CD4-positive, alpha-beta T cell treated with Interleukin-2 at 100 ng/mL for 4 hours (primary cell): ENCODE data around the gene NRG4.
"Not testable (repeated sequence)": the region's sequence is repeated elsewhere in the genome, so short reads cannot be mapped to it uniquely, and the experiment has no call there.

ENCODE experiments used
- DNase-seq: peaks from one replicate; pipeline ENCODE4 v3.0.0-alpha.2; 2020; ENCODE audit warnings: low spot score

The NRG4 gene

GRCh38 chr15:75992897-75993296 lies 19.3 kb downstream of the NRG4 start:
- DNase-seq = no peak

GRCh38 chr15:75989875-75990274 lies 22.3 kb downstream of the NRG4 start:
- no peak for DNase-seq

- DNase-seq = no peak
Measured at GRCh38 chr15:75989045-75989444, 23.2 kb downstream of the NRG4 start.

- DNase-seq = no peak
Measured at GRCh38 chr15:75985971-75986370, 26.3 kb downstream of the NRG4 start.

DNA sequence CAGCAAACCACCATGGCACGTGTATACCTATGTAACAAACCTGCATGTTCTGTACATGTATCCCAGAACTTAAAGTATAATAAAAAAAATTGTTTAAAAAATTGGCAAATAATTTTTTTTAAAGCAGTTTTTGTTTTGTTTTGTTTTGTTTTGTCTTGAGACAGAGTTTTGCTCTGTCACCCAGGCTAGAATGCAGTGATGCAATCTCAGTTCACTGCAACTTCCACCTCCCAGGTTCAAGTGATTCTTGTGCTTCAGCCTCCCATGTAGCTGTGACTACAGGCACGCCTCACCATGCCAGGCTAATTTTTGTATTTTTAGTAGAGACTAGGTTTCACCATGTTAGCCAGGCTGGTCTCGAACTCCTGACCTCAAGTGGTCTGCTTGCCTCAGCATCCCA lies 27.5 kb downstream of the NRG4 start:
- not testable (repeated sequence) for DNase-seq

GRCh38 chr15:75982468-75982867 lies 29.8 kb downstream of the NRG4 start:
- no peak for DNase-seq

DNA sequence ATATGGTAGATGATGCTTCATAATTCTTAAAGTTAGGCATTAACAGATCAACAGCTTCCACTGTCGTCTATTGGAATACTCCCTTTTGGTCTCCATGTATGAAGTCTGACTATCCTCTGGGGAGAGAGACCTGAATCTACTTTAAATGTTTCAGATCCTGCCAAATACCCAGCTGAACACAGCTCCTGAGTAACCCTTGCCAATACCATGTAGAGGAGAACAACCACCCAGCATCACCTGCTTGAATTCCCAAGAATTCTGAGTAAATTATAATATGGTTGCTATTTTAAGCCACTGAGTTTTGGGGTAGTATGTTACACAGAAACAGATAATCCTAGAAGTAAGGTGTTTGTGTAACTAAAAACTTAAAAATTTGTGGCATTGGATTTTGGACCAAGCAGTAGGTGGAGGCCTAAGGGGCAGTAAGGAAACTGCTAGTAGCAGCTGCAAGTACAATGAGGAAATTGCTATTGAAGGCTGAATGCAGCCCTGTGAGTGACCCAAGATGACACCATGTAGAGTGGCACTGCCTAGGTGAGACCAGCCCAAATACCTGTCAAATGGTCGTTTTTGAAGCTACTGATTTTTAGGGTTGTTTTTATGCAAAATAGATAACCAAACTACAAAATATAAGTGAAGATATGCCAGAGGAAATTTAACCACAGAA lies 30.9 kb downstream of the NRG4 start:
- DNase-seq = no peak

DNA sequence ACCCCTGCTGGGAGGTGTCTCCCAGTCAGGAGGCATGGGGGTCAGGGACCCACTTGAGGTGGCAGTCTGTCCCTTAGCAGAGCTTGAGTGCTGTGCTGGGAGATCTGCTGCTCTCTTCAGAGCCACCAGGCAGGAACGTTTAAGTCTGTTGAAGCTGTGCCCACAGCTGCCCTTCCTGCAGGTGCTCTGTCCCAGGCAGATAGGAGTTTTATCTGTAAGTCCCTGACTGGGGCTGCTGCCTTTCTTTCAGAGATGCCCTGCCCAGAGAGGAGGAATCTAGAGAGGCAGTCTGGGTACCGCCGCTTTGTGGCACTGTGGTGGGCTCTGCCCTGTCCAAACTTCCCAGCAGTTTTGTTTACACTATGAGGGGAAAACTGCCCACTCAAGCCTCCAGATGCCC lies 35.5 kb downstream of the NRG4 start:
- not testable (repeated sequence) for DNase-seq

DNA sequence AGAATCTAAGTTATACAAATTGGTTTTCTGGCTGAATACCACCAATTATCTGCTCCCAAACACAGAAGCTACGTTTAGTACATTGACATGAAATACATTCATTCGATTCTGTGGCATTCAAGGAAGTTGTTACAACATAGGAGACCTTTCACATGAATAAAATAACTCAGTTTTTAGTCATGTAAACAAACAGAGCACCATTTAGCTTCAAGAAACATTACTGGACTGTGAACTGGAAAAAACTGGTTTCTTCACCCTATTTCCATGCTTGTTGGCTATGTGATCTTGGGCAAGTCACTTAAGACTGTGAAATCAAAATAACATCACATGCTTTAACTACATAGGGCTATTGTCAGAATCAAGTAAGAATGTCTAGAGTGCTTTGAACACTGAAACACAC lies 46.2 kb downstream of the NRG4 start:
- DNase-seq = no peak

GRCh38 chr15:75961331-75961730 lies 50.9 kb downstream of the NRG4 start:
- DNase-seq = no peak

DNA sequence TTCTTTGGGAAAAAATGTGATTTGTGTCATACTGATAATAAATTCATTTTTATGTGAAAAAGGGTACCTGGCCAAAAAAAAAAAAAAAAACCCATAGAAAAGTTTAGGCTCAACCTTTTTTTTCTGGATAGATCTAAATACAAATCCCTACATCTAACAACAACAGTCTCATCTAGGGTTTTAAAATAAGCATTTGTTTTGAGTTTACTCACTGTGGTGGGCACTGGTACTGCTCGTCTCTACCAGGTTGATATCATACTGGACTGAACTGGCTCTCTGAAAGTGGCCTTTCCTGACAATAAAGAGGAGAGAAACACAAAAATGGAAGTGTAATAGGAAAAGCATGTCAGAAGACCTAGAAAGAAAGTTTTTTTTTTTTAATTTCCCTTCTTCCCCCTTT lies 56.5 kb downstream of the NRG4 start:
- no peak for DNase-seq

GRCh38 chr15:75952525-75952924 lies 59.7 kb downstream of the NRG4 start:
- no peak for DNase-seq

- DNase-seq = no peak
Measured at GRCh38 chr15:75948761-75949296, 63.4 kb downstream of the NRG4 start.

DNA sequence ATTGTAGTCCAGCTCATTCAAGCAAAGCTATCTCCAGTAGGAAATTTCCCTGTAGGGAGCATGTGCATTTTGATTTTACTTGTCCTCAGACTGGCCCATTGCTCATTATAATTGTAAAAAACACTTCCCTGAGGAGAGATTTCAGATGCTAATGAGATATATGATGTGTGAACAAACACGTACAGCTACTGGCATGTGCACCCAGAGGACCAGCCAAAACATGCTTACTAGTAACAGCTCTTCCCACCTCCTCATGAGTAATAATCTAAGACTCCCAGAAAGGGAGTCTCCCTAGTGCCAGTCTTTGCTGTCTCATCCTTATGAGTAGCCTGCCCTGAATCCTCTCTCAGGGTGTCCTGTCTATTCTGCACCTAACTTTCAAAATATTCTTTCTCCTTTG lies 65.1 kb downstream of the NRG4 start:
- no peak for DNase-seq

DNA sequence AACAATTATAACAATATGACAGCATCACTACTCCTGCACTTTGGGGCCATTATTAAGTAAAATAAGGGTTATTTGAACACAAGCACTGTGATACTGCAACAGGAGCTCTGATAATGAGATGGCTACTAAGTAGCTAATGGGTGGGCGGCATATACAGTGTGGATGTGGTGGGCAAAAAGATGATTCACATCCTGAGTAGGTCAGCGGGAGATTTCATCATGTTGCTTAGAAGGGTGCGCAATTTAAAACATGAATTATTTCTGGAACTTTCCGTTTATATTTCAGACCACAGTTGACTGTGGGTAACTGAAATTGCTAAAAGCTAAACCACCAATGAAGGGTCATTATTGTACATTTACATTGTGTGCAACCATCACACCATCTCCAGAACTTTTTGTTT lies 66.3 kb downstream of the NRG4 start:
- DNase-seq = no peak

- no peak for DNase-seq
Measured at GRCh38 chr15:75943713-75944215, 68.5 kb downstream of the NRG4 start.

GRCh38 chr15:75943246-75943645 lies 69.0 kb downstream of the NRG4 start:
- no peak for DNase-seq

GRCh38 chr15:75942464-75942863 lies 69.8 kb downstream of the NRG4 start:
- DNase-seq = no peak

GRCh38 chr15:75930866-75931265 lies 81.4 kb downstream of the NRG4 start:
- no peak for DNase-seq

GRCh38 chr15:75929799-75930565 lies 82.2 kb downstream of the NRG4 start:
- DNase-seq = no peak

GRCh38 chr15:75928680-75929608 lies 83.3 kb downstream of the NRG4 start:
- no peak for DNase-seq

DNA sequence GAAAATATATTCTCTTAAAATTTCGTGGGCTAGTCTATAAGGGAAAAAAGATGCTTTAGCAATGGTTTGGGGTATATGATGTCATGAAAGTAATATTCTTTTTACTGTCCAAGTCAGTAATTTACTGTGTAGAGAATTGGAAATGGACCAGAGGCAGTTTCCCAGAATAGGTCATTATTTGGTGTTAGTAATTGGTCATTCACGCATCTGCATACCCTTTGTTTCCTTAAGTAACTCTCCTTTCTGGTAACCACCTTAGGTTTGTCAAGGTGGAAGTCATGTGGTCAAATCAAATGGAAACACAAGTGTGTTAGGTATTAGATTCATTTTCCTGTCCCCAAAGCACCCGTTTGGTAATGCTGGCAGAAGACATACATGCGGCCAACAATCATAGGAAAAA lies 84.6 kb downstream of the NRG4 start:
- no peak for DNase-seq
